ENCODE results near the gene LIPF. TPM values are rescaled to one million over a fixed set of nuclear protein-coding genes. Genes with fewer than 3 reads are reported as not detected.
"Not testable (repeated sequence)": the region's sequence is repeated elsewhere in the genome, so short reads cannot be mapped to it uniquely, and the experiment has no call there.

LIPF gene
- total and polyA plus RNA-seq, 5 donors = 0.57 TPM; not detected in 4

DNA sequence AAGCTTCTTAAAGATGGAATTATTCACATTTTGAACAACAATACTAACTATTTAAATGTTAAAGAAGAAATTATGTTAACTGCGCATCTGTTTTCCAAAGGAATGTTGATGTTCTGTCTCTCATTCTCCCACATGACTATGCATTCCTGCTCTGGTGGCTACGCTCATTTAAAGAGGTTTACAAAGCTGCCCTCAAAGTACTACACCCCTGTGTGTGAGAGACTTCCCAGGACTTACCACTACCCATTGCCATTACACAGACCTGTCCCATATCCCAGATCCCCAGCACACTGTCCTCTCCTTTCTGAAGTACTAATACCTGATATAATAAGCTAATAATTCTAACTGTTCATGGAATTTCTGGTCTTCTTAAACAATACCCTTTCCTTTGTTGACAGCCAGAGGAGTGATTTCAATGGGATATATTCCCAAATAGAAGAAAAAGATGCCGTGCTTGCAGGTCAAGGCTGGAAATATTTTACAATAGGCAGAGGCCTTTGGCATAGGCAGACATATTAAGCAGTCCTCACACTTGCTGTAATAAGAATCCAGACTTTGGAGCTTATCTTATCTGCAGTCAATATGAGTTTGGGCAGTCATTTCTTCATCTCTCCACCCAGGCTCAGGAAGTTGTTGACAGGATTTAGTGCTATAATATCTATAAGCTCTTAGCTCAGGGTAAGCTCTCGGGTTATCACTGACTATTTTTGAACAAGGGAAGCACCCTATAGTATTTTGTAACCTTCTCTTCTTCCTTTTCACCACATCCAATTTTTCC, 12.2 kb downstream of the LIPF start:
- no peak for ATAC-seq
- H3K27me3 ChIP-seq (ENCODE audit: control insufficient read depth, insufficient read depth) = no peaks in the 10 kb centered on the region
- no peaks in the 10 kb centered on the region for H3K9me3 ChIP-seq (ENCODE audit: control insufficient read depth, low read length)
- H3K4me3 ChIP-seq (ENCODE audit: low read length) = no peak overlapping the region
- DNase-seq = no peak
- H3K27ac ChIP-seq (ENCODE audit: low read length) = no peak overlapping the region
- no peaks in the 10 kb centered on the region for H3K4me1 ChIP-seq (ENCODE audit: control insufficient read depth, insufficient read depth, low read length)
- 41% methylated on average over 4 of the region's 4 CpGs for WGBS
- intact Hi-C loops (cut with DNase I) = no loop called here

DNA sequence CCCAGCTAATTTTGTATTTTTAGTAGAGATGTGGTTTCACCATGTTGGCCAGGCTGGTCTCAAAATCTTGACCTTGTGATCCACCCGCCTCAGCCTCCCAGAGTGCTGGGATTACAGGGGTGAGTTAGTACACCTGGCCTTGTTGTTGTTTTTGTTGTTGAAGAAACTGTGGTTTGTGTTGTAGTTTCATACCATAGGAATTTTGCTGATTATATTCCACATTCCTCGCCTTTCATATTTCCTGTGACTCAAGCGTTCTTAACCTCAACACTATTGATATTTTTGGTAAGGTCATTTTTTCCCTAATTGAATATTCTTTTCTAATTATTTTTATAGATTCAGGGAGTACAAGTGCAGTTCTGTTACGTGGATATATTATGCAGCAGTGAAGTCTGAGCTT, 16.7 kb downstream of the LIPF start:
- WGBS = 89% methylated on average over 4 of the region's 4 CpGs
- Histone ChIP-seq H3K4me1 (ENCODE audit: control insufficient read depth, insufficient read depth, low read length) (no peaks in the 10 kb centered on the region), H3K9me3 (ENCODE audit: control insufficient read depth, low read length) (no peaks in the 10 kb centered on the region), H3K27me3 (ENCODE audit: control insufficient read depth, insufficient read depth) (no peaks in the 10 kb centered on the region), H3K4me3 (ENCODE audit: low read length) (no peak overlapping the region), H3K27ac (ENCODE audit: low read length) (no peak overlapping the region)
- DNase-seq = no peak
- ATAC-seq = no peak
- intact Hi-C loops (cut with DNase I) = loop anchor here in 2 of 4 donors (10.0 kb wide), 2 partner anchors 114 to 134 kb away; no protein-coding TSS in a partner anchor

DNA sequence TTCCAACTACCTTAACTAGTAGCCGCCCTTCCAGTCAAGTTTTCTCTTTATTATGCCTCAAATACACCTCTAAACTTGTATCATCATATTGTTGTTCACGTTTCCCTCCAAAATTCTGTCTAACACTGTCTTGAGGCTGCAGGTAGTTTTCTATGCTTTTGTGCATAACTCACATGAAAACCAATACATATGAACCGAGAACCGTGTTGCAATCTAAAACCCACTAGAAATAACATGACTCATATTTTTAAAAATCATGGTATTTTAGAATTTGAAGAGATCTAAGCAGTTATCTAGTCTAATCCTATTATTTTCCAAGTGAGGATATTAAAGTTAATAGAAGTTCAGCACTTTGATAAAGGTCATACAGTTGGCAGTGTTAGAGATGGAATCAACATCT, 18.2 kb downstream of the LIPF start:
- no peak for ATAC-seq
- Histone ChIP-seq H3K4me3 (ENCODE audit: low read length) (no peak overlapping the region), H3K9me3 (ENCODE audit: control insufficient read depth, low read length) (no peaks in the 10 kb centered on the region), H3K27ac (ENCODE audit: low read length) (no peak overlapping the region), H3K27me3 (ENCODE audit: control insufficient read depth, insufficient read depth) (no peaks in the 10 kb centered on the region), H3K4me1 (ENCODE audit: control insufficient read depth, insufficient read depth, low read length) (no peaks in the 10 kb centered on the region)
- WGBS = 78% methylated on average over 4 of the region's 4 CpGs
- no peak for DNase-seq
- intact Hi-C loops (cut with DNase I) = loop anchor here in 2 of 4 donors (10.0 kb wide), 2 partner anchors 112 to 132 kb away; no protein-coding TSS in a partner anchor

DNA sequence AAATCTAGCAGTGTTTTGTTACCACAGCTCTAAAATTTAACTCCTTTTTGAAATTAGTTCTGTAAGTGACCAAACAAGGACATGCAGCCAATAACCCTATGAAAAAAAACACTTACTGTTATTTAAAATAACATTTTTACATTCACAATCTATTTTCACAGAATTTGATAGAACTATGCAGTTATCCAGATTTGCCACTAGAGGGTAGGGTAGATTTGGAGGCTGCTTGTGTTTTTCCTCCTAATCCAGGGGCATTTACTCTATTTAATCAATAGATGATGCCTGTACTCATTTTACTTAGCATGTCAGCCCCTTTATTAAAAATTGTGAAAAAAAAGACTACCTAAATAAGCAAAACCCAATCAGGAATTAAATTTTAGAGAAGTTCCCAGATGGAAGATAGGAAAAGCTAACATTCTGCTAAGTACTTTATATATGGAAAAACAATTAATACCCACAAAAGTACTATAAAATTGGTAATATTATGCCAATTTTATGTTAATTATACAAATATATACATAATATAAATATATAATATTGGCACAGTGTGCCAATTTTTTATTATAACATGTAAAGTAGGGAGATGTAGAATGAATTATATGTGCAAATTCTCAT, 23.7 kb downstream of the LIPF start:
- no peak overlapping the region for H3K27ac ChIP-seq (ENCODE audit: low read length)
- no peak for ATAC-seq
- no peaks in the 10 kb centered on the region for H3K27me3 ChIP-seq (ENCODE audit: control insufficient read depth, insufficient read depth)
- H3K4me1 ChIP-seq (ENCODE audit: control insufficient read depth, insufficient read depth, low read length) = no peaks in the 10 kb centered on the region
- DNase-seq = no peak
- no peaks in the 10 kb centered on the region for H3K9me3 ChIP-seq (ENCODE audit: control insufficient read depth, low read length)
- intact Hi-C loops (cut with DNase I) = loop anchor here in 2 of 4 donors (5.0 to 10.0 kb wide), 3 partner anchors 107 to 127 kb away; no protein-coding TSS in a partner anchor
- H3K4me3 ChIP-seq (ENCODE audit: low read length) = no peak overlapping the region

DNA sequence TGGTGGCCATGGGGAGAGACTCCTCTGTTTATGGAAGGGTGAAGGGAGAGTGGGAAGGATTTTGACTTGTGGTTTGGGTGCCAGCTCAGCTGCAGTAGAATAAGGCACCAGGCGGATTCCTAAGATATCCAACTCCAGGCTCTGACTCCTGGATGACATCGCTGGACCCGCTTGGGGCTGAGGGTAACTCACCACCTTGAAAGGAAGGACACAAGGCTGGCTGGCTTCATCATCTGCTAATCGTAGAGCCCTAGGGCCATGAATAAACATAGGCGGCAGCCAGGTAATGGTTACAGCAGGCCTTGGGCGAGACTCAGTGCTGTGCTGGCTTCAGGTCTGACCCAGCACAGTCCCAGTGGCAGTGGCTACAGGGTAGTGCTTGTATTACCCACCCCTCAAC, 25.1 kb downstream of the LIPF start:
- Histone ChIP-seq H3K9me3 (ENCODE audit: control insufficient read depth, low read length) (no peaks in the 10 kb centered on the region), H3K4me1 (ENCODE audit: control insufficient read depth, insufficient read depth, low read length) (no peaks in the 10 kb centered on the region), H3K27ac (ENCODE audit: low read length) (no peak overlapping the region), H3K4me3 (ENCODE audit: low read length) (no peak overlapping the region), H3K27me3 (ENCODE audit: control insufficient read depth, insufficient read depth) (no peaks in the 10 kb centered on the region)
- intact Hi-C loops (cut with DNase I) = loop anchor here in 2 of 4 donors (5.0 to 10.0 kb wide), 3 partner anchors 105 to 125 kb away; no protein-coding TSS in a partner anchor
- WGBS = 95% methylated on average over 6 of the region's 6 CpGs
- DNase-seq (no peak), ATAC-seq (no peak)

DNA sequence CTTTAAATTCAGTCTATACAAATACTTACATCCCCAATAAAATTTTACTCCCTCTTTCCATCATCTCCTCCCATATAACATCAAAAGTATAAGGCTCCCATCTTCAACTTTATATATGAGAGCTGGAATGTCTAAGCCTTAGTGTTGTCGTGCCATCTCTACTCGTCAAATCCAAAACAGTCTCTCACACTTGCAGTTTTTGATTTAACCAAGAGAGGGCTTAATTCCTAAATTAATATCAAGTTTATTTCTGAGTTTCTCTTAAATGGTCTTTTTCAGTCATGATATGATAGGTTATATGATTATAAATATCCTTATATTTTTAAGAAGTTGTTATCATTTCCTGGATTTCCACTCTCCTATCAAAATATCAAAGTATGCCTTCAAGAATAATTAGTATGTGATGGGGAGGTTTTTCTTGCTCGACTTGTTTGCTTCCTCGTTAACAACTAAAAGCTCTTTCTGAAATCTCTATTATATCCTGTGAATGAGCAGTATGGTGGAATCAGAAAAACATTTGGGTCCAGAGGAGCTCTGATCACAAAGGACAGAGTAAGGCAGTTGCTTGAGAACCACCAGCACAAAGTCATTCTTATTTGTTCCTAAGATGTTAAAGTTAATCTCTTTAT, 29.3 kb downstream of the LIPF start:
- DNase-seq (no peak), ATAC-seq (no peak)
- H3K27ac ChIP-seq (ENCODE audit: low read length) = no peak overlapping the region
- intact Hi-C loops (cut with DNase I) = loop anchor here in 1 of 4 donors (10.0 kb wide), 1 partner anchor 121 kb away; no protein-coding TSS in a partner anchor
- H3K9me3 ChIP-seq (ENCODE audit: control insufficient read depth, low read length) = no peaks in the 10 kb centered on the region
- H3K4me1 ChIP-seq (ENCODE audit: control insufficient read depth, insufficient read depth, low read length) = no peaks in the 10 kb centered on the region
- no peak overlapping the region for H3K4me3 ChIP-seq (ENCODE audit: low read length)
- WGBS = 47% methylated on average over 4 of the region's 4 CpGs
- peaks cover 2% of the 10 kb centered on the region for H3K27me3 ChIP-seq (ENCODE audit: control insufficient read depth, insufficient read depth)

DNA sequence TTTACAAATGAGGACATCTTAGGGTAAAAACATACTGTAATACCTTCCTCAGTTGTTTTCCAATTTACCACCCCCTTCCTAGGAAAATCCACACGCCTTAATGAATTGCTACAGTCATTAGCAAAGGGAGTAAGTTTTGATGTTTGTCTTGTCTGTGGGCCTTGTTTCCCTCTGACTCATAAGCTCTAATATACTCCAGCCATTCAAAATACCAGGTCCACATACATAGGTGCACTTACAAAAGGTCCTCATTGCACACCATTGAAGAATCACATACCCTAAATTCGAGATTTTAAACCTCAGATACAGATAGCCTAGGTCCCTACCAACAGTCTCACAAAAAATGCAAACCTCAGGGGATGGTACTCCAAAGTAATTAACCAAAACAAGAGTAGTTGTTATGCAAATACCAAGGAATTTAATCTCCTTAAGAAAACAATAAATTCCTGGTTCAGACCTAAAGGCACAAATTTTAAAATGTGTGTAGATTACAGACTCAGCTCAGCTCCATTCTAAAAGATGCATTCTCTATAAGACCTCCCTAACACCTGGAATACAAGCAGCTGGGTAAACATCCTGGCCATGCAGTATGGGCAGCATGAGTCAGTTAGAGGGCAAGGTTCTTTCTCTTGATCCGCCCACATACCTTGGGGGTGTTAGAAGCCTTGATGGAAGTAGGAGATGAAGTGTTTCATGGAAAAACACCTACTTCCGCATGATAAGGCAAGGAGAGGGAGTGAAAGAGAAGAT, 38.8 kb downstream of the LIPF start:
- H3K4me3 ChIP-seq (ENCODE audit: low read length) = no peak overlapping the region
- no peaks in the 10 kb centered on the region for H3K4me1 ChIP-seq (ENCODE audit: control insufficient read depth, insufficient read depth, low read length)
- no peak for DNase-seq
- no peak overlapping the region for H3K27ac ChIP-seq (ENCODE audit: low read length)
- no peaks in the 10 kb centered on the region for H3K9me3 ChIP-seq (ENCODE audit: control insufficient read depth, low read length)
- intact Hi-C loops (cut with DNase I) = loop anchor here in 1 of 4 donors (10.0 kb wide), 1 partner anchor 92 kb away; no protein-coding TSS in a partner anchor
- ATAC-seq = no peak
- WGBS = 77% methylated on average over 4 of the region's 4 CpGs
- no peaks in the 10 kb centered on the region for H3K27me3 ChIP-seq (ENCODE audit: control insufficient read depth, insufficient read depth)

DNA sequence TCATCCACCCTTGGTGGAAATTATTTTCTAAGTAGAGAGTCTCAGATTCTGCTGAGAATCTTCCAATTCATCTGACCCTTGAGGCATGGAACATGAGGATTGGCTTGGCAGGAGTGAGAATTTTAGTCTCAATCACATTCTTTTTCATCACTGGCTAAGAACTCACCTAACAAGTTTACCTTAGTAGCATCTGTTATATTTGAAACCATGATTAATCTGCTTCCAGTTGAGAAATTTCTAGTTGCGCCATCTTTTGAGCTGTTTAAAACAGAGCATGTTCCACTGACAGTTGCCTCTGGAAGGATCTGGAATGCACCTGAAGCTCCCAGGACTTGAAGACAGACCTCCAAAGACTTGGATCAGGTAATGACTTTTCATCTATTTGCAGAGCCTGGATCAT, 41.7 kb downstream of the LIPF start, which contains the start of gene LIPK:
Gene LIPK, plus strand, starts transcription at position 292 of the 400 bp plus-strand sequence. CDS start 18,295 bp downstream, outside the sequence.
- intact Hi-C loops (cut with DNase I) = loop anchor here in 1 of 4 donors (10.0 kb wide), 1 partner anchor 89 kb away; no protein-coding TSS in a partner anchor
- no peak within 1 kb of the TSS for H3K27ac ChIP-seq (ENCODE audit: low read length)
- ATAC-seq (no peak), DNase-seq (no peak)
- H3K4me3 ChIP-seq (ENCODE audit: low read length) = no peak within 1 kb of the TSS
- H3K4me1 ChIP-seq (ENCODE audit: control insufficient read depth, insufficient read depth, low read length) = no peaks in the 10 kb centered on the region
- 97% methylated on average over 1 of the region's 1 CpG for WGBS
- no peaks in the 10 kb centered on the region for H3K27me3 ChIP-seq (ENCODE audit: control insufficient read depth, insufficient read depth)
- no peaks in the 10 kb centered on the region for H3K9me3 ChIP-seq (ENCODE audit: control insufficient read depth, low read length)

DNA sequence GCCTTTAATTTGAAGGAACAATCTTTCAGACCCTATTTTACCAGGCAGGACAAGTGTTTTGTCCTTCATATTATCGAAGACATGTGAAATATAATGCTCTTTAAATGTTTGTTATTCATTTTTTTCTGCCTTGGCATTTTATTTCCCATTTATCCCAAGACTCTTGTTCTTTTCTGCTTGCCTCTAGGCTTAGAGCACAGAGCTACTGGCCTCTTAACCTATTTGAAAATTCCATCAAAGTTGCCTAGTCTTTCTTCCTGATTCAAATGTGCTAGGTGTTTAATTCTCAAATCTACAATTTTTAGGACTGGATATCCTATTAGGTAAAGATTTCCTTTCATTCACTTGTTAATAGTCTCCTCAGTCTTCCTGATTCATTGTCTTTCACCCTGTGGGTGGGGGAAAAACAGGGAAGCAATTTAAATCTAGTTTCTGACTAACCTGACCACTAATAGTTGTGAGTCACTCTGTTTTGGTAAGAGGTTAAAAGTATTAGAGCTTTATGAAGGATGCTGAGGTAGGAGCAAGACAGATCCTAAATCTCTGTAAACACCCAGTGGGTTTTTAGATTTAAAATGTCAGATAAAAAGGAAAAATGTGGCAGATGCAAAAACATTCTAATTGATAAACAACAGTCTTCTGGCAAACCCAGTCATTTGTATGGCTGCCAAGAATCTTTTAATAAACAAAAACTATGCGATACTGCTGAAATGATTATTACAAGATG, 43.4 kb downstream of the LIPF start:
- Histone ChIP-seq H3K27ac (ENCODE audit: low read length) (no peak overlapping the region), H3K27me3 (ENCODE audit: control insufficient read depth, insufficient read depth) (no peaks in the 10 kb centered on the region), H3K9me3 (ENCODE audit: control insufficient read depth, low read length) (no peaks in the 10 kb centered on the region), H3K4me3 (ENCODE audit: low read length) (no peak overlapping the region), H3K4me1 (ENCODE audit: control insufficient read depth, insufficient read depth, low read length) (no peaks in the 10 kb centered on the region)
- DNase-seq (no peak), ATAC-seq (no peak)
- intact Hi-C loops (cut with DNase I) = loop anchor here in 1 of 4 donors (10.0 kb wide), 1 partner anchor 87 kb away; no protein-coding TSS in a partner anchor
- 50% methylated on average over 2 of the region's 2 CpGs for WGBS

DNA sequence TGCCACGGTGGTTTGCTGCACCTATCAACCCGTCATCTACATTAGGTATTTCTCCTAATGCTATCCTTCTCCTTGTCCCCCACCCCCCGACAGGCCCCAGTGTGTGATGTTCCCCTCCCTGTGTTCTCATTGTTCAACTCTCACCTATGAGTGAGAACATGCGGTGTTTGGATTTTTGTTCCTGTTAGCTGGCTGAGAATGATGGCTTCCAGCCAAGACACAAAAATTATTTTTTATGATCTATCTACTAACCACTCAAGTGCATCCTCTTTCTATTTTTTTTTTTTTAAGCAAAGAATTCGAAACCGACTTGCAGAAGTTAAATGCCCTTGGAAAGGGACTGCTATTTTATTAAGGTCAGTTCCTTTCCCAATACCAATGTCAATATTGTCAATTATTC, 45.1 kb downstream of the LIPF start:
- intact Hi-C loops (cut with DNase I) = loop anchor here in 1 of 4 donors (10.0 kb wide), 1 partner anchor 85 kb away; no protein-coding TSS in a partner anchor
- H3K4me3 ChIP-seq (ENCODE audit: low read length); H3K9me3 ChIP-seq (ENCODE audit: control insufficient read depth, low read length); ATAC-seq; H3K27me3 ChIP-seq (ENCODE audit: control insufficient read depth, insufficient read depth); DNase-seq; H3K4me1 ChIP-seq (ENCODE audit: control insufficient read depth, insufficient read depth, low read length); H3K27ac ChIP-seq (ENCODE audit: low read length): not testable (repeated sequence)
- 45% methylated on average over 6 of the region's 6 CpGs for WGBS

All from right cardiac atrium (tissue), 5 donors.